GM12865 (cell line): Measurements from ENCODE around the gene CBX6.
"Not testable (repeated sequence)": the region's sequence is repeated elsewhere in the genome, so short reads cannot be mapped to it uniquely, and the experiment has no call there.

ENCODE experiments used
- DNase-seq: peaks from one replicate; pipeline ENCODE4 v3.0.0; 2010; ENCODE audit warnings: low read depth
- H3K4me3 ChIP-seq: 2 replicates; pipeline ENCODE4 v1.5.1; 2011; ENCODE audit warnings: mild to moderate bottlenecking, low read depth, low read length, control low read depth
- TF ChIP-seq, protein P1 (sequence below): IDR thresholded peaks from 2 replicates; pipeline ENCODE4 v1.5.1; 2011; ENCODE audit warnings: low read length, control low read depth, low read depth, inconsistent platforms; ENCODE audit not compliant: insufficient read depth; ENCODE audit errors: missing control alignments

Gene CBX6

DNA sequence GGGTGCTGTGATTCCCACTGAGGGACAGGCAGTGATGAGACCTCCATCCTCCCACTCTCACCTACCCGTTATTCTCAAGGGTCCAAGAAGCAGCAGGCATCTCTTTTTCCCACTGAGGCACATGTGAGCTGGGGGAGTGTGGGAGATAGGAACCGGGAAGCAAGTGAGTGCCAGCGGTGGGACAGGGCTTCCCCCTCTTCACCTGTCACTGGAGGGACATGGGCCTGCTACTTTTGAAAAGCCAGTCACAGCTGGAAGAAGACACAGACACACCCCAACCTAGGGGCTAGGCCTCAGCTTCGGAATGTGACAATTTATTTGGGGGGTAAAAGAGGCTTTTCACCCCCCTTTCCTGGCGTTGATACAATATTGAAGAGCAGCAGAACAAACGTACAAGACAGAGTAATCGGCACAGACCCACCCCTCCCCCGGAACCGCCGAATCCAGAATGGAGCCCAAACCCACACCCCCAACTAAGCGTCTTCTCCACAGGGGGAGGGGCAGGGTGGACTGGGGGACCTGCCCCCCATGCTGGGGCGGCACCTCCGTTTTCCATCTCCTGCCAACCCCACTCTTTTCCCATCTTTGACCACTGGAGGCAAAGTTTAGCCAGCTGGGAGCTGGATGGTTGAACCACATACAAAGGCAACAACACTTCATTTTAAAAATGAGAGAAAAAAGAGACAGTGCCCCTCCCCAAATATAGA is 10.7 kb downstream of the CBX6 start:
- TF ChIP-seq, protein P1, sequence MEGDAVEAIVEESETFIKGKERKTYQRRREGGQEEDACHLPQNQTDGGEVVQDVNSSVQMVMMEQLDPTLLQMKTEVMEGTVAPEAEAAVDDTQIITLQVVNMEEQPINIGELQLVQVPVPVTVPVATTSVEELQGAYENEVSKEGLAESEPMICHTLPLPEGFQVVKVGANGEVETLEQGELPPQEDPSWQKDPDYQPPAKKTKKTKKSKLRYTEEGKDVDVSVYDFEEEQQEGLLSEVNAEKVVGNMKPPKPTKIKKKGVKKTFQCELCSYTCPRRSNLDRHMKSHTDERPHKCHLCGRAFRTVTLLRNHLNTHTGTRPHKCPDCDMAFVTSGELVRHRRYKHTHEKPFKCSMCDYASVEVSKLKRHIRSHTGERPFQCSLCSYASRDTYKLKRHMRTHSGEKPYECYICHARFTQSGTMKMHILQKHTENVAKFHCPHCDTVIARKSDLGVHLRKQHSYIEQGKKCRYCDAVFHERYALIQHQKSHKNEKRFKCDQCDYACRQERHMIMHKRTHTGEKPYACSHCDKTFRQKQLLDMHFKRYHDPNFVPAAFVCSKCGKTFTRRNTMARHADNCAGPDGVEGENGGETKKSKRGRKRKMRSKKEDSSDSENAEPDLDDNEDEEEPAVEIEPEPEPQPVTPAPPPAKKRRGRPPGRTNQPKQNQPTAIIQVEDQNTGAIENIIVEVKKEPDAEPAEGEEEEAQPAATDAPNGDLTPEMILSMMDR, result no peak
- H3K4me3 ChIP-seq, result no peak overlapping the region
- DNase-seq, result no peak

DNA sequence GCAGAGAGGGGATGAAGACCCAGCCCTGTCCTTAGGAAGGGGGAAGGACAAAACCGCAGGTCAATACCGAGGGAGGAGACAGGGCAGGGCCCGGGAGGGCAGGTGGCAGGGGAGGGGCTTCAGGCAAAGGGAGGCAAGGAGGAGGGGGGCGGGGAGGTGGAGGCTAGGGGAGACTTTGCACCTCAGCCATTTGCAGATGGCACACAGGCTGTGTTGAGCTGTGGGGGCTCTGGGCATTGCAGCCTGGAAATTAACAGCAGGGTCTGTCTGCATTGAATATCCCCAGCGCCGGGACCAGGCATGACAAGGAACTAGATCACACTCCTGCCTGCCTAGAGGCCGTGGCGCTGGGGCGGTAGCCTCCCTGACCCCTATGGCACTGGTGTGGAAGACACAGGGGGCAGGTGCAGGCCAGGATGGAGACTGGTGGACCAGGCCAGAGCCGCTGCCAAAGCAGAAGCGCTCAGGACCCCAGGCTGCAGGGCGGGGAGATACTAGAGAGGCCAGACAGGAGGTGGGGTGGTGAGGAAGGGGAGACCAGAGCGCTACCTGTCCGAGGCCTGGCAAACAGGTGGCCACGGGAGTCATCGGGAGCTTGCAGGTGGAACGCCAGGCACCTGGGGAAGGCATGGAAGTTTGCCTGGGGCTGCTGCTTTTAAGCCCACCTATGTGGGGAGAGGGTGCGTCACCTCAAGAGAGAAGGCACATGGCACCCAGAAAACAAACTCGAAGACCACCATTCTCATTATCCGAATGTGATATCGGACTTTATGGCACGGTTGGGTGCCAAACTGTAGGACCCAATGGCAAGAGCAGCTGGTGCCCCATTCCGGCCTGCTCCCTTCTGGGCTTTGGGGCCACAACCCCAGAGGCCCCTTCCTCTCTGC is 11.5 kb downstream of the CBX6 start:
- DNase-seq, result no peak
- H3K4me3 ChIP-seq, result no peak overlapping the region
- TF ChIP-seq, protein P1, result no peak

DNA sequence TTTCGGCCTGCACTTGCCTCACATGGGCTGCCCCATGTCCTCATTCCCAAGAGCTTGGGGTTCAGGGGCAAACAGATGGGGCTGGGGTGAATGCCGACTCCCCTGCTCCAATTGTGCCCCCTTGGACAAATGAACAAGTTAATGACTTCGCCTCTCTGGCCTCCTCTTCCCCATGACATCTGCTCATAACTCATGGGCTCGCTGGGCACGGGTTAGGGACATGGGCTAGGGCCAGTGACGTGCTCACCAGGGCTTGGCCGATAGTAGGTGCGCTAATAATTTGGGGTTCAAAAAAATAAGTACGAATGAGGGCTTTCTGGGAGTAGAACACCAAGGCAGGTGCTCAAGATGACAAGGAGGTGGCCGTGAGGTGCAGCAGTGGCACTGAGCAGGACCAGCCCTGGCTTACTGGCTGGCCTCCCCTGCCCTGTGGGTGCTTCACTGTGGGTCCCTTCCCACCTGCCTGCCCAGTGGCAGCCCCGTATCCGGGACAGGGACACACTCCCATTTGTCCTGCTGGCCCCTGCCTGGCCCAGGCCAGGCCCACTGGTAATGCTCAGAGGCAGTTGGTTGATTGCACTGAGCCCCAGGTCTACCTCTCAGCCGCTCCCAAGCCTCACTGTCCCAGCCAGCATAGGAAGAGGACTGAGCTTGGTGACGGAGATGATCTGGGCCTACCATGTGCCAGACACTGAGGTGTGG is 12.3 kb downstream of the CBX6 start:
- TF ChIP-seq, protein P1, result no peak
- DNase-seq, result no peak
- H3K4me3 ChIP-seq, result no peak overlapping the region

DNA sequence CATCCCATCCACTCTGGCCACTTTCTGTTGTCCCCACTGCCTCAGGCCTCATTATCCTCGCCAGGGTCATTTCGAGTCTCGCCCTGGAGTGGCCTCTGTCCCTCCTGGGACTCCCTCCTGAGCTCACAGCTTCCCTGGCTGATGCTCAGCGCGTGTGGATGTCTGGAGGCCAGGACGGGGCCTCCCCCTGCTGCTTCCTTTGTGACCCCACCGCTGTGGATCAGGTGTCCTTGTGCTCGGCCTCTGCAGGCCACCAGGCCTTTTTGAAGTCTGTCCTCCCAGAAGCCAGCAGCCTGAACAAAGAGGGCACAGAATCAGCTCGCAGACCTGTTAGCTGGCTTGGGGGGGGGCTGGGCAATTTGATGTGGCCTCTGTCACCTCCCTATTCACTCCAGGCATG is 13.5 kb downstream of the CBX6 start:
- DNase-seq, result no peak
- no peak overlapping the region for H3K4me3 ChIP-seq
- TF ChIP-seq, protein P1, result no peak

DNA sequence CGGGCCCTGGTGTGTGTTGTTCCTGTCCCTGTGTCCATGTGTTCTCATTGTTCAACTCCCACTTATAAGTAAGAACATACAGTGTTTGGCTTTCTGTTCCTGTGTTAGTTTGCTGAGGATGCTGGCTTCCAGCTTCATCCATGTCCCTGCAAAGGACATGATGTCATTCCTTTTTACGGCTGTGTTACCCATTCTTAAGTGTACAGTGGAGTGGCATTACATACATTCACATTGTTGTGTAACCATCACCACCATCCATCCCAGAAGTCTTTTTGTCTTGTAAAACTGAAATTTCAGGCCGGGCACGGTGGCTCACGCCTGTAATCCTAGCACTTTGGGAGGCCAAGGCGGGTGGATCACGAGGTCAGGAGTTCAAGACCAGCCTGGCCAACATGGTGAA is 17.5 kb downstream of the CBX6 start:
- DNase-seq, H3K4me3 ChIP-seq: not testable (repeated sequence)

DNA sequence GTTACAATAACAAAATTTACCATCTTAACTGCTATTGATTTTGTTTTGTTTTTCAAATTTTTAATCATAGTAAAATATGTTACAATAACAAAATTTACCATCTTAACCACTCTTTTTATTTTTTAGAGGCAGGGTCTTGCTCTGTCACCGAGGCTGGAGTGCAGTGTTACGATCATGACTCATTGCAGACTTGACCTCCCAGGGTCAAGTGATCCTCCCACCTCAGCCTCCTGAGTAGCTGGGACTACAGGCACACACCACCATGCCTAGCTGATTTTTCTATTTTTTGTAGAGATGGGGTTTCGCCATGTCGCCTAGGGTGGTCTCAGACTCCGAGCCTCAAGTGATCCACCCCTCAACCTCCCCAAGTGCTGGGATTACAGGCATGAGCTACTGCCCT is 18.1 kb downstream of the CBX6 start:
- not testable (repeated sequence) for DNase-seq, H3K4me3 ChIP-seq

DNA sequence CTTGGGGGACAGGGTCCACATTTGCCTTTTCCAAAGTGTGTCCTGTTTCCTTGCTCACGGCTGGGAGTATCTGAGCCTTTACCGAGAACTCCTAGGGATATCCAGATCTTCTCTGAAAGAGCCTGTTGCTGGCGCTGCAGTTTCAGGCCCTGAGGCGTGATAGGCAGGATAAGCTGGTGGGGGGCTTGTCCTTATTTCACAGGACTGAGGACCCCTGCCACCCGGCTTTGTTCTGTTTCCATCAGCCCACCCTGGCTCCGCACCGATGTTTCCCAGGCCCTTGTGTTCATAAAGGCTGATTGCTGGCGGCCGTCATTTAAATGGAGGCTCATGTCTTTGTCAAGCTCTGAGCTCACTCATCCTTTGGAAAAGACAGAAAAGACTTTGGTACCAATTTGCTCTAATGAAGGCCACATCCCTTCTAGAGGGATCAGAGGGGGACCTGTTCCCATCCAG is 18.8 kb downstream of the CBX6 start:
- H3K4me3 ChIP-seq, result no peak overlapping the region
- TF ChIP-seq, protein P1, result no peak
- no peak for DNase-seq
